HUES6 (cell line): ENCODE data around the gene APOL4.
"Not testable (repeated sequence)": the region's sequence is repeated elsewhere in the genome, so short reads cannot be mapped to it uniquely, and the experiment has no call there.

Source experiments
- H3K27ac ChIP-seq: 2 replicates; pipeline ENCODE4 v1.7.0; 2013; ENCODE audit warnings: low read depth, mild to moderate bottlenecking, low read length, inconsistent platforms
- H3K27me3 ChIP-seq: 2 replicates; pipeline ENCODE4 v1.6.1; 2013; ENCODE audit warnings: low read length; ENCODE audit not compliant: control insufficient read depth, insufficient read depth
- H3K36me3 ChIP-seq: 2 replicates; pipeline ENCODE4 v1.6.1; 2013; ENCODE audit warnings: low read length; ENCODE audit not compliant: control insufficient read depth, insufficient read depth
- H3K4me1 ChIP-seq: 2 replicates; pipeline ENCODE4 v1.6.1; 2013; ENCODE audit warnings: low read length; ENCODE audit not compliant: control insufficient read depth, insufficient read depth
- H3K4me3 ChIP-seq: 2 replicates; pipeline ENCODE4 v1.5.1; 2013; ENCODE audit warnings: low read depth, low read length
- H3K9ac ChIP-seq: one replicate; pipeline ENCODE4 v1.6.1; 2013; ENCODE audit warnings: mild to moderate bottlenecking, low read length
- H3K9me3 ChIP-seq: 2 replicates; pipeline ENCODE4 v1.6.1; 2013; ENCODE audit warnings: low read depth, low read length; ENCODE audit not compliant: control insufficient read depth, insufficient read depth

Gene APOL4

GRCh38 chr22:36201630-36202319 is at the start of gene APOL4:
APOL4 (minus strand) TSS chr22:36201809; CDS start chr22:36201734, 75 bp downstream.
- no peak within 1 kb of the TSS for H3K9ac ChIP-seq
- no peaks in the 10 kb centered on the region; the same call in 1 of the 2 replicates for H3K27me3 ChIP-seq
- no peak within 1 kb of the TSS for H3K27ac ChIP-seq
- H3K4me1 ChIP-seq, result peaks cover 13% of the 10 kb centered on the region
- H3K9me3 ChIP-seq, result no peaks in the 10 kb centered on the region
- no peaks in the 10 kb centered on the region for H3K36me3 ChIP-seq
- no peak within 1 kb of the TSS for H3K4me3 ChIP-seq

- H3K9ac ChIP-seq, H3K36me3 ChIP-seq, H3K27ac ChIP-seq, H3K4me3 ChIP-seq, H3K27me3 ChIP-seq: not testable (repeated sequence)
- peaks cover 12% of the 10 kb centered on the region for H3K4me1 ChIP-seq
- peaks cover 27% of the 10 kb centered on the region for H3K9me3 ChIP-seq
Measured at GRCh38 chr22:36250292-36250960, 48.8 kb upstream of the APOL4 start.

GRCh38 chr22:36249160-36249559 is 47.6 kb upstream of the APOL4 start:
- peaks cover 12% of the 10 kb centered on the region for H3K4me1 ChIP-seq
- H3K27ac ChIP-seq, result no peak overlapping the region

DNA sequence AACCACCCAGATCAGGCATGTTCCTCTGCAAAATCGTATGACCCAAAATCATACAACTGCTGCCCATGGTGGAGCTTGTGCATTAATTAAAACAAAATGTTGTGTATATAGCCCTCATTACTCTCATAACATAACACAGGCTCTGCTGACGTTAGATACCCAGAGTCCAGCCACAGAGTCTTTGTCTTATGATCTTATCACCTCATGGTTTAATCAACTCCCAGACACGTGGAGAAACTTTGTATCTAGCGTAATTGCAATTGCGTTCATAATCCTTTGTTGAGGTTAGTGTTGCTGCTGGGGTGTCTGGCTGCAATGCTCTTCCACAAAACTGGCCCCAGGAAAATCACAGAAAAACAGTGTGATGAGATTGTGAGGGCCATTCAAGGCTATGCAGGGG is 46.3 kb upstream of the APOL4 start:
- Histone ChIP-seq H3K4me1 (peaks cover 12% of the 10 kb centered on the region), H3K27ac (no peak overlapping the region), H3K4me3 (no peak overlapping the region), H3K36me3 (no peaks in the 10 kb centered on the region), H3K9me3 (peaks cover 27% of the 10 kb centered on the region), H3K9ac (no peak overlapping the region), H3K27me3 (no peaks in the 10 kb centered on the region)

More at GRCh38 chr22:36249160-36249559, 47.6 kb upstream of the APOL4 start:
- H3K4me3 ChIP-seq, result no peak overlapping the region
- no peaks in the 10 kb centered on the region for H3K27me3 ChIP-seq
- H3K9ac ChIP-seq, result no peak overlapping the region
- H3K36me3 ChIP-seq, result no peaks in the 10 kb centered on the region
- peaks cover 27% of the 10 kb centered on the region for H3K9me3 ChIP-seq

- Histone ChIP-seq H3K4me3 (no peak overlapping the region), H3K9ac (no peak overlapping the region)
Measured at GRCh38 chr22:36246718-36247117, 45.1 kb upstream of the APOL4 start.

DNA sequence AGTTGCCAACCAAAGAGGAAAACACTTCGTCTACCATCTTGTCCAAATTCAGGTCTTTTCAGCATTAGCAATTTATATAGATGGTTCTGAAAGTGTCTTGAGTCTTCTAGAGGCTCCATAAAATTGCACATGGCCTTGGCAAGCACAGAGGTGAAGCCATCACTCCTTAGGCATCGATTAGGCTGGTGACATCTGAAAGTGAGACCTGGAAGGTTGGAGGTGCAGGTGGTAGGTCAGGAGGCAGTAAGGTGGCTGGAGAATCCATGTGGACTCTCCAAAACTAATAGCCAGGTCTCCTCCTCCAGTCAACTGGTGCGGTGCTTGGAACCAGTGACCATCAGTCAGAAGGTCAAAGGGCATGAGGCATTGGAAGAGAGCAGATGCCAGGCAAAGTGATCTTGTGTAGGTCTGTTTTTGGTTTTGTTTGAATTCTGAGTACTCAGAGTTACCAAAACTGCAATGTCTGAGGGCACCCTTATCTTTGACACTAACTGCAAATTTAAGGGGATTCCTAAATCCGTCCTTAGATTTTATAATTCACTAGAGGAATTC is 44.3 kb upstream of the APOL4 start:
- Histone ChIP-seq H3K9me3 (peaks cover 27% of the 10 kb centered on the region), H3K9ac (no peak overlapping the region), H3K4me1 (no peaks in the 10 kb centered on the region), H3K27me3 (no peaks in the 10 kb centered on the region), H3K36me3 (no peaks in the 10 kb centered on the region), H3K27ac (no peak overlapping the region), H3K4me3 (no peak overlapping the region)

More at GRCh38 chr22:36246718-36247117, 45.1 kb upstream of the APOL4 start:
- Histone ChIP-seq H3K4me1 (peaks cover 8% of the 10 kb centered on the region), H3K36me3 (no peaks in the 10 kb centered on the region), H3K27ac (no peak overlapping the region), H3K9me3 (peaks cover 27% of the 10 kb centered on the region), H3K27me3 (no peaks in the 10 kb centered on the region)

GRCh38 chr22:36244522-36245391 is 43.1 kb upstream of the APOL4 start:
- Histone ChIP-seq H3K27me3 (no peaks in the 10 kb centered on the region), H3K4me1 (peaks cover 3% of the 10 kb centered on the region; the same call in 1 of the 2 replicates), H3K27ac (no peak overlapping the region), H3K36me3 (no peaks in the 10 kb centered on the region), H3K9ac (no peak overlapping the region), H3K4me3 (no peak overlapping the region), H3K9me3 (peaks cover 24% of the 10 kb centered on the region)

DNA sequence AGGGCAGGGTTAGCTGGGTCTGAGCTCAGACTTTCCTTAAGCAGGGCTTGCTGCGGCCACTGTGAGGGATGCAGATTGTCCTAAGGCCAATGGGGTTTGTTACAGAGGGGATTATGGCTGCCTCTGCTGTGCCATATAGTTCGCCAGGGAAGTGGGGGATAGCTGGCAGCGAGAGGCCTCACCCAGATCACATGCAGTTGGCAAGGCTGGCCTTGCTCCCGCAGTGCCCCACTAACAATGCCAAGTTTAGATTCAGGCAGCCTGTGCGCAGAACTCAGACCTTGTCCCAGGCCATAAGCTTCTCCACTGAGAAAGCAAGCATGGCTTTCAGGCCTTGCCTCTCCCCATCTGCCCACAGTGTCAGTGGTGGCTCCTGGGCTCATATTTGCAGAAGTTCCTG is 42.4 kb upstream of the APOL4 start:
- peaks cover 17% of the 10 kb centered on the region for H3K9me3 ChIP-seq
- peaks cover 9% of the 10 kb centered on the region for H3K4me1 ChIP-seq
- H3K4me3 ChIP-seq, result no peak overlapping the region
- H3K27me3 ChIP-seq, result no peaks in the 10 kb centered on the region
- H3K27ac ChIP-seq, result no peak overlapping the region
- no peaks in the 10 kb centered on the region for H3K36me3 ChIP-seq
- no peak overlapping the region for H3K9ac ChIP-seq

DNA sequence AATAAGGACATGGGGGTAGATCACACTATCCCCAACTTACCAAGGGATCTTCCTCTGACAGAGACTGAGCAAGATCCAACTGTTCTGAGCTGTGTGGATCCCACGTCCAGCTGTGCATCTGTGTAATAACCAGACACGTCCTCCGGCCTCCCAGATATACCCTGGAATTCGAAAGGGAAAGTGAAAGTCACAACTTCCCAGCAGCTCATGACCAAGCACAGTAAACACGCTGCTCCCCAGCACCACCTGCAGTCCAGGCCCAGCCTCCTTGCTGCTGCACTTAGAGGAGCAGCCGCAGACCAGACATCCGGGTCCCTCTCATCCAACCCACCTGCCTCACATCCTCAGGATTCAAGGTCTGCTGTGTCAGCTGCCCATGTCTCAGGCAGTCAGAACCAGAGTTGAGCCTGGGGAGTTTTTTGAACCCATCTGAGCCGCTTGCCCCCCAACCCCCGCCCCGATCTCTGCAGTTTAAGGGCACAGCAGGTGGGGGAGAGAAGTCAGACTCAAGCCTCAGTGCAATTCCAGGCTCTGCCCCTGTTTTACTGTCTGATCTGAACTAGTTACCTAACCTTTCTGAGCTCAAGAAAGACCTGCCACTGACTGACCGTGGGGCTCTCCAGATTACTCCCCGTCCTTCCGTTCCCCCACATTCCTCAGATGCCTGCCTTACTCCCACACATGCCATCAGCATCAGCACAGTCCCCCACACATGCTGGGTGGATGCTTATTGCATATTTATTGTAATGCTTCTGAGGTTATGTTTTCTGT is 38.0 kb upstream of the APOL4 start, which contains the start of gene APOL2:
APOL2 (minus strand) TSS at position 127 of the 771 bp plus-strand sequence. CDS start 6,365 bp downstream, outside the sequence.
- Histone ChIP-seq H3K9me3 (no peaks in the 10 kb centered on the region), H3K9ac (peak within 1 kb of the TSS; percentile 24), H3K36me3 (peaks cover 5% of the 10 kb centered on the region; the same call in 1 of the 2 replicates), H3K4me3 (peak within 1 kb of the TSS; percentile 67), H3K27ac (no peak within 1 kb of the TSS), H3K4me1 (peaks cover 15% of the 10 kb centered on the region), H3K27me3 (no peaks in the 10 kb centered on the region)

- H3K4me3 ChIP-seq, result peak overlapping the region; percentile 67
- H3K4me1 ChIP-seq, result peaks cover 15% of the 10 kb centered on the region
- H3K36me3 ChIP-seq, result peaks cover 5% of the 10 kb centered on the region; the same call in 1 of the 2 replicates
- no peaks in the 10 kb centered on the region for H3K27me3 ChIP-seq
- H3K27ac ChIP-seq, result no peak overlapping the region
- peak overlapping the region; percentile 24 for H3K9ac ChIP-seq
- H3K9me3 ChIP-seq, result no peaks in the 10 kb centered on the region
Measured at GRCh38 chr22:36239150-36239400, 37.5 kb upstream of the APOL4 start.
